Measurements from ENCODE around the gene OR10A2.

- no peak for TF ChIP-seq POLR2A (IDR thresholded peaks at IDR 0.05; ENCODE audit: low read length)
- TF ChIP-seq GATA1 (IDR thresholded peaks at IDR 0.05; ENCODE audit: low read depth, low read length): no peak
These were observed 38.6 kb upstream of the OR10A2 start for GRCh38 chr11:6824136-6824823.
